ENCODE measurements around the gene IL3.

IL3 gene

GRCh38 chr5:132026516-132027008 is 33.9 kb upstream of the IL3 start:
- no peak for DNase-seq

GRCh38 chr5:132027027-132027426 is 33.4 kb upstream of the IL3 start:
- DNase-seq = no peak

- DNase-seq = no peak
These were observed 30.7 kb upstream of the IL3 start for GRCh38 chr5:132029609-132030330.

- no peak for DNase-seq
These were observed 29.8 kb upstream of the IL3 start for GRCh38 chr5:132030610-132031009.

GRCh38 chr5:132032196-132032595 is 28.3 kb upstream of the IL3 start:
- no peak for DNase-seq

- DNase-seq = no peak
These were observed 27.3 kb upstream of the IL3 start for GRCh38 chr5:132033122-132033521.

- no peak for DNase-seq
These were observed 23.1 kb upstream of the IL3 start for GRCh38 chr5:132037353-132037752.

GRCh38 chr5:132044207-132044606 is 16.2 kb upstream of the IL3 start:
- no peak for DNase-seq

- DNase-seq = no peak
These were observed 13.6 kb upstream of the IL3 start for GRCh38 chr5:132046880-132047299.

GRCh38 chr5:132049093-132049492 is 11.4 kb upstream of the IL3 start:
- DNase-seq = no peak

- DNase-seq = no peak
These were observed 10.9 kb upstream of the IL3 start for GRCh38 chr5:132049559-132049958.

- DNase-seq = no peak
These were observed 10.3 kb upstream of the IL3 start for GRCh38 chr5:132050136-132050535.

- DNase-seq = no peak
These were observed 9.5 kb upstream of the IL3 start for GRCh38 chr5:132050661-132051552.

- DNase-seq = no peak
These were observed 7.9 kb upstream of the IL3 start for GRCh38 chr5:132052520-132052919.

GRCh38 chr5:132053483-132053882 is 7.0 kb upstream of the IL3 start:
- no peak for DNase-seq

- no peak for DNase-seq
These were observed 6.3 kb upstream of the IL3 start for GRCh38 chr5:132054031-132054696.

- DNase-seq = no peak
These were observed 5.6 kb upstream of the IL3 start for GRCh38 chr5:132054697-132055440.

- no peak for DNase-seq
These were observed 5.0 kb upstream of the IL3 start for GRCh38 chr5:132055441-132055807.

- no peak for DNase-seq
These were observed 4.4 kb upstream of the IL3 start for GRCh38 chr5:132055808-132056609.

- no peak for DNase-seq
These were observed 3.6 kb upstream of the IL3 start for GRCh38 chr5:132056610-132057497.
